ENCODE results near the gene FYN. TPM values are rescaled to one million over a fixed set of nuclear protein-coding genes. Genes with fewer than 3 reads are reported as not detected.

FYN gene
- total RNA-seq, 1 experiment from 2014 or later = 13.9 TPM

- DNase-seq (ENCODE audit: low spot score) = no peak
Observed at GRCh38 chr6:111808493-111808892, 64.8 kb downstream of the FYN start.

- no peak for DNase-seq (ENCODE audit: low spot score)
Observed at GRCh38 chr6:111806561-111807497, 66.4 kb downstream of the FYN start.

GRCh38 chr6:111806165-111806547 is 67.1 kb downstream of the FYN start:
- no peak for DNase-seq (ENCODE audit: low spot score)

- DNase-seq (ENCODE audit: low spot score) = no peak
Observed at GRCh38 chr6:111805511-111806164, 67.6 kb downstream of the FYN start.

- DNase-seq (ENCODE audit: low spot score) = no peak
Observed at GRCh38 chr6:111804627-111805235, 68.5 kb downstream of the FYN start.

GRCh38 chr6:111803804-111804203 is 69.4 kb downstream of the FYN start:
- no peak for DNase-seq (ENCODE audit: low spot score)

GRCh38 chr6:111803371-111803770 is 69.9 kb downstream of the FYN start:
- no peak for DNase-seq (ENCODE audit: low spot score)

- DNase-seq (ENCODE audit: low spot score) = no peak
Observed at GRCh38 chr6:111802720-111803330, 70.4 kb downstream of the FYN start.

- no peak for DNase-seq (ENCODE audit: low spot score)
Observed at GRCh38 chr6:111802015-111802414, 71.2 kb downstream of the FYN start.

- no peak for DNase-seq (ENCODE audit: low spot score)
Observed at GRCh38 chr6:111800821-111801220, 72.4 kb downstream of the FYN start.

GRCh38 chr6:111800259-111800765 is 72.9 kb downstream of the FYN start:
- DNase-seq (ENCODE audit: low spot score) = no peak

GRCh38 chr6:111799576-111800258 is 73.5 kb downstream of the FYN start:
- DNase-seq (ENCODE audit: low spot score) = no peak

GRCh38 chr6:111798281-111798725 is 74.9 kb downstream of the FYN start:
- no peak for DNase-seq (ENCODE audit: low spot score)

GRCh38 chr6:111796310-111796918 is 76.8 kb downstream of the FYN start:
- DNase-seq (ENCODE audit: low spot score) = no peak

GRCh38 chr6:111795558-111795957 is 77.7 kb downstream of the FYN start:
- DNase-seq (ENCODE audit: low spot score) = no peak

- DNase-seq (ENCODE audit: low spot score) = no peak
Observed at GRCh38 chr6:111794727-111795452, 78.4 kb downstream of the FYN start.

- no peak for DNase-seq (ENCODE audit: low spot score)
Observed at GRCh38 chr6:111794300-111794699, 79.0 kb downstream of the FYN start.

- no peak for DNase-seq (ENCODE audit: low spot score)
Observed at GRCh38 chr6:111793711-111794111, 79.5 kb downstream of the FYN start.

- no peak for DNase-seq (ENCODE audit: low spot score)
Observed at GRCh38 chr6:111792914-111793700, 80.1 kb downstream of the FYN start.
